CD14-positive monocyte (primary cell): ENCODE results near the gene CHID1. TPM values are rescaled to one million over a fixed set of nuclear protein-coding genes. Genes with fewer than 3 reads are reported as not detected.
A peak's percentile ranks its signal among the peaks of the same experiment; 100 is the strongest.

Source experiments
- DNase-seq, 3 donors: peaks; one replicate each; pipeline ENCODE4 v3.0.0-alpha.2; 2011 to 2022
- H2AFZ ChIP-seq: 2 replicates; pipeline ENCODE4 v1.6.0; 2012; ENCODE audit warnings: mild to moderate bottlenecking, low read depth, low read length, inconsistent platforms; ENCODE audit not compliant: insufficient read depth, poor library complexity, severe bottlenecking
- H3K27ac ChIP-seq, 2 donors: 1 replicate in 1 of 2; 2 replicates in 1 of 2; pipeline ENCODE4 v1.5.1; 2012 to 2013; ENCODE audit warnings: low read length in 2 of 2, control low read depth in 1 of 2, inconsistent platforms in 1 of 2, low read depth in 1 of 2, mild to moderate bottlenecking in 1 of 2
- H3K27me3 ChIP-seq, 2 donors: one replicate each; pipeline versions ENCODE4 v1.6.0 to v1.6.1; 2011 to 2013; ENCODE audit warnings: low read length in 2 of 2; ENCODE audit not compliant: control insufficient read depth in 2 of 2, insufficient read depth in 2 of 2
- H3K36me3 ChIP-seq, 2 donors: replicated peaks in 1 of 2; 1 replicate in 1 of 2; 2 replicates in 1 of 2; pipeline versions ENCODE4 v1.5.1 to v1.6.1; 2012 to 2013; ENCODE audit warnings: low read length in 2 of 2, control low read depth in 1 of 2, inconsistent platforms in 1 of 2, mild to moderate bottlenecking in 1 of 2; ENCODE audit not compliant: insufficient read depth in 2 of 2, control insufficient read depth in 1 of 2
- H3K4me1 ChIP-seq, 2 donors: 1 replicate in 1 of 2; 2 replicates in 1 of 2; pipeline versions ENCODE4 v1.5.1 to v1.6.1; 2012 to 2013; ENCODE audit warnings: low read length in 2 of 2, control low read depth in 1 of 2, inconsistent platforms in 1 of 2, mild to moderate bottlenecking in 1 of 2, moderate library complexity in 1 of 2; ENCODE audit not compliant: insufficient read depth in 2 of 2, control insufficient read depth in 1 of 2
- H3K4me2 ChIP-seq: replicated peaks from 2 replicates; pipeline ENCODE3; 2012; ENCODE audit warnings: low read length, moderate library complexity, mild to moderate bottlenecking; ENCODE audit not compliant: poor library complexity, severe bottlenecking; ENCODE audit errors: extremely low read depth
- H3K4me3 ChIP-seq, 3 experiments: fragments of 200-600 bp in 1 of 3; sonication (generic) in 1 of 3; replicated peaks in 1 of 3; 1 replicate in 2 of 3; 2 replicates in 1 of 3; pipeline ENCODE4 v1.5.1; 2011 to 2013; ENCODE audit warnings: low read length in 3 of 3, mild to moderate bottlenecking in 3 of 3, control low read depth in 2 of 3, low read depth in 2 of 3, inconsistent platforms in 1 of 3, moderate library complexity in 1 of 3
- H3K79me2 ChIP-seq: 2 replicates; pipeline ENCODE4 v1.6.0; 2012; ENCODE audit warnings: mild to moderate bottlenecking, control low read depth, inconsistent platforms, low read length, moderate library complexity; ENCODE audit not compliant: insufficient read depth
- H3K9ac ChIP-seq: 2 replicates; pipeline ENCODE4 v1.6.0; 2017; ENCODE audit warnings: low read length, mild to moderate bottlenecking; ENCODE audit not compliant: insufficient read depth, poor library complexity, severe bottlenecking
- H3K9me3 ChIP-seq, 2 donors: replicated peaks in 1 of 2; 1 replicate in 1 of 2; 2 replicates in 1 of 2; pipeline versions ENCODE4 v1.5.1 to v1.6.1; 2012 to 2013; ENCODE audit warnings: low read length in 2 of 2, control low read depth in 1 of 2; ENCODE audit not compliant: control insufficient read depth in 1 of 2, insufficient read depth in 1 of 2
- H4K20me1 ChIP-seq: 2 replicates; pipeline ENCODE4 v1.6.0; 2012; ENCODE audit warnings: mild to moderate bottlenecking, low read length, control low read depth, moderate library complexity; ENCODE audit not compliant: insufficient read depth
- H3K27ac Mint-ChIP-seq, 7 donors: one replicate each; pipeline ENCODE4 v1.8.0; 2020; ENCODE audit warnings: mild to moderate bottlenecking in 7 of 7, mixed read lengths in 7 of 7, moderate library complexity in 6 of 7, inconsistent platforms in 2 of 7
- H3K27me3 Mint-ChIP-seq, 3 donors: one replicate each; pipeline ENCODE4 v1.8.0; 2021 to 2022; ENCODE audit warnings: low read depth in 3 of 3, mild to moderate bottlenecking in 3 of 3, mixed read lengths in 3 of 3, moderate library complexity in 3 of 3, inconsistent platforms in 1 of 3
- H3K36me3 Mint-ChIP-seq, 2 donors: one replicate each; pipeline ENCODE4 v1.8.0; 2020; ENCODE audit warnings: mixed read lengths in 2 of 2, inconsistent platforms in 1 of 2, mild to moderate bottlenecking in 1 of 2
- H3K4me1 Mint-ChIP-seq: one replicate; pipeline ENCODE4 v1.8.0; 2020; ENCODE audit warnings: mild to moderate bottlenecking, mixed read lengths
- H3K4me3 Mint-ChIP-seq, 2 donors: one replicate each; pipeline ENCODE4 v1.8.0; 2020; ENCODE audit warnings: mild to moderate bottlenecking in 2 of 2, mixed read lengths in 2 of 2, moderate library complexity in 1 of 2
- H3K9me3 Mint-ChIP-seq, 7 donors: one replicate each; pipeline ENCODE4 v1.8.0; 2020 to 2022; ENCODE audit warnings: mixed read lengths in 7 of 7, mild to moderate bottlenecking in 6 of 7, moderate library complexity in 6 of 7, inconsistent platforms in 2 of 7
- CTCF ChIP-seq: fragments of 200-600 bp; IDR thresholded peaks from one replicate; pipeline ENCODE4 v1.8.0; 2022; ENCODE audit warnings: antibody characterized with exemption, mild to moderate bottlenecking
- WGBS: methylation state at CpG from one replicate; pipeline ENCODE4 v1.1.5; 2013; ENCODE audit warnings: missing lambda C conversion rate; ENCODE audit not compliant: insufficient coverage; 5-methylcytosine and 5-hydroxymethylcytosine counted together
- intact Hi-C, 2 donors: fragments of 100-400 bp; cut with micrococcal nuclease; formaldehyde crosslinking; loops; one replicate each; pipeline versions ENCODE4 v1.15.0 to v1.15.1; 2023
- polyA plus RNA-seq, 3 donors: library from polyadenylated mRNA; depleted of rRNA in 1 of 3; unstranded in 2 of 3; stranded (reverse) in 1 of 3; fragments of 300-500 nt in 2 of 3; fragments of >200 nt in 1 of 3; fragmentation: Illumina TruSeq in 2 of 3; gene quantifications; 1 replicate in 2 of 3; 2 replicates in 1 of 3; pipeline ENCODE4 v1.2.3, GENCODE V29; 2012 to 2021

Gene CHID1
- polyA plus RNA-seq, 3 donors: 23.2 to 45.4 (median 45.0) TPM

GRCh38 chr11:932435-932834, 21.8 kb upstream of the CHID1 start:
- Mint-ChIP-seq H3K27ac (peak overlapping the region; percentile 25 to 89 (median 72)), H3K4me1 (peaks cover 52% of the 10 kb centered on the region), H3K36me3 (peaks cover 2 to 33% of the 10 kb centered on the region in 2 donors), H3K27me3 (no peaks in the 10 kb centered on the region), H3K4me3 (peak overlapping the region; percentile 47 to 84), H3K9me3 (peaks cover 0 to 1% (median 0%) of the 10 kb centered on the region in 7 donors)
- Histone ChIP-seq H3K9me3 (no peaks in the 10 kb centered on the region), H3K4me3 (peak overlapping the region in 1 of 3 experiments; percentile 47), H3K79me2 (peaks cover 92% of the 10 kb centered on the region), H2AFZ (no peak overlapping the region), H3K36me3 (no peaks in the 10 kb centered on the region), H4K20me1 (peaks cover 97% of the 10 kb centered on the region), H3K9ac (no peak overlapping the region), H3K27me3 (no peaks in the 10 kb centered on the region), H3K4me2 (peak overlapping the region; percentile 33), H3K27ac (peak overlapping the region in 1 of 2 donors; percentile 54), H3K4me1 (peaks cover 23 to 33% of the 10 kb centered on the region in 2 donors)
- WGBS: no CpG with 5 or more reads among the region's 4 CpGs
- intact Hi-C loops: no loop called here
- DNase-seq: peak; percentile 33 to 46 (median 44)
- no peak for TF ChIP-seq CTCF

GRCh38 chr11:931385-931784, 20.8 kb upstream of the CHID1 start:
- no peak for TF ChIP-seq CTCF
- Mint-ChIP-seq H3K27ac (peak overlapping the region in 1 of 7 donors; percentile 36), H3K36me3 (peaks cover 8 to 34% of the 10 kb centered on the region in 2 donors), H3K4me1 (peaks cover 59% of the 10 kb centered on the region), H3K4me3 (peak overlapping the region in 1 of 2 donors; percentile 46), H3K9me3 (peaks cover 0 to 1% (median 0%) of the 10 kb centered on the region in 7 donors), H3K27me3 (no peaks in the 10 kb centered on the region)
- Histone ChIP-seq H3K4me3 (no peak overlapping the region), H3K9me3 (no peaks in the 10 kb centered on the region), H3K4me1 (peaks cover 31 to 42% of the 10 kb centered on the region in 2 donors), H2AFZ (no peak overlapping the region), H3K9ac (no peak overlapping the region), H3K4me2 (no peak overlapping the region), H3K36me3 (peaks cover 0 to 5% of the 10 kb centered on the region in 2 donors), H3K27ac (no peak overlapping the region), H3K27me3 (no peaks in the 10 kb centered on the region), H4K20me1 (peaks cover 97% of the 10 kb centered on the region), H3K79me2 (peaks cover 92% of the 10 kb centered on the region)
- WGBS: 20% methylated on average over 1 of the region's 3 CpGs
- DNase-seq: no peak
- intact Hi-C loops: no loop called here
